Measurements from ENCODE around the gene PTPRO. TPM values are rescaled to one million over a fixed set of nuclear protein-coding genes. Genes with fewer than 3 reads are reported as not detected.

The PTPRO gene
- total RNA-seq, 1 donor from 2014 or later = 10.6 TPM

GRCh38 chr12:15350643-15351042 lies 28.3 kb downstream of the PTPRO start:
- Histone ChIP-seq H3K27ac (no peak overlapping the region), H3K27me3 (no peaks in the 10 kb centered on the region), H3K9me3 (no peaks in the 10 kb centered on the region), H3K36me3 (no peaks in the 10 kb centered on the region), H3K4me1 (no peaks in the 10 kb centered on the region), H3K4me3 (no peak overlapping the region)
- DNase-seq (no peak), ATAC-seq (no peak)
- intact Hi-C loops (cut with DNase I) = no loop called here
- no peak for TF ChIP-seq CTCF (IDR thresholded peaks at IDR 0.05)

- ATAC-seq (no peak), DNase-seq (no peak)
- no peak overlapping the region for H3K4me3 ChIP-seq
- H3K9me3 ChIP-seq = no peaks in the 10 kb centered on the region
- H3K36me3 ChIP-seq = no peaks in the 10 kb centered on the region
- no peak for TF ChIP-seq CTCF (IDR thresholded peaks at IDR 0.05)
- H3K4me1 ChIP-seq = no peaks in the 10 kb centered on the region
- no peaks in the 10 kb centered on the region for H3K27me3 ChIP-seq
- intact Hi-C loops (cut with DNase I) = no loop called here
- no peak overlapping the region for H3K27ac ChIP-seq
Observed at GRCh38 chr12:15355766-15356165, 33.5 kb downstream of the PTPRO start.

DNA sequence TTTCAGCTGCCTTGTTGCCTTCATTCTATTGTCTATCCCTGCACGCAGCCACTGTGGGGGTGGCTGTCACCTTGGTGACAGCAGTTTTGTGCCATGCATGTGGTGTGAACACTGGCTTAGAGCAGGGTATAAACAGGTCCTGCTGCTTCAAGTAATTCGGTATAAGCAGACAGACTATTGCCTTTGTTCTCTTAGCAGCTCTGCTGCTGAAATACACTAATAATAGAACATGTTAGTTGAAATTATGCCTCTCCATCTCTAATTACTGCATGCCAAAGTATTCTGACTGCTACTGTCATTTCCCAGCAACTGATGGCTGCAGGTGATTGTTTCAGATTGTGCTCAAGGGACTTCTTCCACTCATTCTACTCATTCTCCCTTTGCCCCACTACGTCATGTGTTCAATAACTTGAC lies 34.6 kb downstream of the PTPRO start:
- Histone ChIP-seq H3K27ac (no peak overlapping the region), H3K27me3 (no peaks in the 10 kb centered on the region), H3K4me1 (no peaks in the 10 kb centered on the region), H3K36me3 (no peaks in the 10 kb centered on the region), H3K9me3 (no peaks in the 10 kb centered on the region), H3K4me3 (no peak overlapping the region)
- no peak for DNase-seq
- no peak for TF ChIP-seq CTCF (IDR thresholded peaks at IDR 0.05)
- ATAC-seq = no peak
- intact Hi-C loops (cut with DNase I) = no loop called here

- Histone ChIP-seq H3K36me3 (no peaks in the 10 kb centered on the region), H3K27me3 (no peaks in the 10 kb centered on the region), H3K4me1 (no peaks in the 10 kb centered on the region), H3K27ac (no peak overlapping the region), H3K4me3 (no peak overlapping the region), H3K9me3 (no peaks in the 10 kb centered on the region)
- intact Hi-C loops (cut with DNase I) = no loop called here
- no peak for ATAC-seq
- no peak for DNase-seq
- TF ChIP-seq CTCF (IDR thresholded peaks at IDR 0.05) = no peak
Observed at GRCh38 chr12:15364221-15365160, 42.2 kb downstream of the PTPRO start.

GRCh38 chr12:15368812-15369211 lies 46.5 kb downstream of the PTPRO start:
- Histone ChIP-seq H3K27ac (no peak overlapping the region), H3K4me1 (no peaks in the 10 kb centered on the region), H3K9me3 (no peaks in the 10 kb centered on the region), H3K36me3 (no peaks in the 10 kb centered on the region), H3K4me3 (no peak overlapping the region), H3K27me3 (no peaks in the 10 kb centered on the region)
- no peak for TF ChIP-seq CTCF (IDR thresholded peaks at IDR 0.05)
- DNase-seq (no peak), ATAC-seq (no peak)
- intact Hi-C loops (cut with DNase I) = no loop called here
